Parathyroid adenoma (tissue), 2 donors: Measurements from ENCODE around the gene TIMM44.

Experiments used
- H2AFZ ChIP-seq: fragments of 300-600 bp; sonication (generic); one replicate; pipeline ENCODE4 v1.7.0; 2017; ENCODE audit warnings: antibody characterized with exemption, mild to moderate bottlenecking
- H3K27ac ChIP-seq: fragments of 300-600 bp; sonication (generic); one replicate; pipeline ENCODE4 v1.7.0; 2017
- H3K27me3 ChIP-seq: fragments of 300-600 bp; sonication (generic); one replicate; pipeline ENCODE4 v1.7.0; 2017; ENCODE audit warnings: low read length; ENCODE audit not compliant: control insufficient read depth, insufficient read depth
- H3K36me3 ChIP-seq: fragments of 300-600 bp; sonication (generic); one replicate; pipeline ENCODE4 v1.7.0; 2017; ENCODE audit warnings: low read length; ENCODE audit not compliant: control insufficient read depth, insufficient read depth
- H3K4me1 ChIP-seq: fragments of 300-600 bp; sonication (generic); one replicate; pipeline ENCODE4 v1.7.0; 2017; ENCODE audit warnings: control low read depth
- H3K4me2 ChIP-seq: fragments of 300-600 bp; sonication (generic); one replicate; pipeline ENCODE4 v1.7.0; 2017; ENCODE audit warnings: low read length
- H3K4me3 ChIP-seq: fragments of 300-600 bp; sonication (generic); one replicate; pipeline ENCODE4 v1.7.0; 2017; ENCODE audit warnings: low read depth, low read length
- H3K79me2 ChIP-seq: fragments of 300-600 bp; sonication (generic); one replicate; pipeline ENCODE4 v1.7.0; 2017; ENCODE audit warnings: control low read depth
- H3K9ac ChIP-seq: fragments of 300-600 bp; sonication (generic); one replicate; pipeline ENCODE4 v1.7.0; 2017; ENCODE audit warnings: mild to moderate bottlenecking
- H3K9me3 ChIP-seq: fragments of 300-600 bp; sonication (generic); one replicate; pipeline ENCODE4 v1.7.0; 2017; ENCODE audit warnings: low read length; ENCODE audit not compliant: control insufficient read depth
- TF ChIP-seq, protein P1 (sequence below): fragments of 300-600 bp; sonication (generic); IDR thresholded peaks from one replicate; pipeline ENCODE4 v1.7.0; 2017; ENCODE audit warnings: antibody characterized with exemption, mild to moderate bottlenecking
- donor health status: primary hyperparathyroidism.

TIMM44 gene

DNA sequence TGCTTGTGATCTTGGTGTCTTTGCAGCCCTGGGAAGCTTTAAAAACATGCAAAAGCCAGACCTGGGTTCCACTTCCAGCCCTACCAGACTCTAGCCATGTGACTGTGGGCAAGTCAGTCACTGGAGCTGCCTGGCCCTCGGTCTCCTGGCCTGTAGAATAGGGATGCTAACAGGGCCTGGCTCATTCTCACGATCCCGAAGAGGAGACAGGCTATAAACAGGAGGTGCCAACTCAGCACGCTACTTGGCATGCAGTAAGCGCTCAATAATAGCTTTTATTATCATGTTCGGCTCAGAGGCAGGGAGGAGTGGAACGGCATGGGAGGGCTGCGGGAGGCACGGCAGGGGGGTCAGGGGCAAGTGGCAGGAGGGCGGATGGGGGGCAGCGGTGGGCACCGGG is 19.2 kb downstream of the TIMM44 start:
- H3K79me2 ChIP-seq, result no peaks in the 10 kb centered on the region
- H3K9ac ChIP-seq, result no peak overlapping the region
- H3K4me1 ChIP-seq, result peaks cover 10% of the 10 kb centered on the region
- H2AFZ ChIP-seq, result no peak overlapping the region
- no peaks in the 10 kb centered on the region for H3K27me3 ChIP-seq
- H3K4me2 ChIP-seq, result no peak overlapping the region
- TF ChIP-seq, protein P1, sequence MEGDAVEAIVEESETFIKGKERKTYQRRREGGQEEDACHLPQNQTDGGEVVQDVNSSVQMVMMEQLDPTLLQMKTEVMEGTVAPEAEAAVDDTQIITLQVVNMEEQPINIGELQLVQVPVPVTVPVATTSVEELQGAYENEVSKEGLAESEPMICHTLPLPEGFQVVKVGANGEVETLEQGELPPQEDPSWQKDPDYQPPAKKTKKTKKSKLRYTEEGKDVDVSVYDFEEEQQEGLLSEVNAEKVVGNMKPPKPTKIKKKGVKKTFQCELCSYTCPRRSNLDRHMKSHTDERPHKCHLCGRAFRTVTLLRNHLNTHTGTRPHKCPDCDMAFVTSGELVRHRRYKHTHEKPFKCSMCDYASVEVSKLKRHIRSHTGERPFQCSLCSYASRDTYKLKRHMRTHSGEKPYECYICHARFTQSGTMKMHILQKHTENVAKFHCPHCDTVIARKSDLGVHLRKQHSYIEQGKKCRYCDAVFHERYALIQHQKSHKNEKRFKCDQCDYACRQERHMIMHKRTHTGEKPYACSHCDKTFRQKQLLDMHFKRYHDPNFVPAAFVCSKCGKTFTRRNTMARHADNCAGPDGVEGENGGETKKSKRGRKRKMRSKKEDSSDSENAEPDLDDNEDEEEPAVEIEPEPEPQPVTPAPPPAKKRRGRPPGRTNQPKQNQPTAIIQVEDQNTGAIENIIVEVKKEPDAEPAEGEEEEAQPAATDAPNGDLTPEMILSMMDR, result no peak
- H3K9me3 ChIP-seq, result no peaks in the 10 kb centered on the region
- no peak overlapping the region for H3K4me3 ChIP-seq
- no peaks in the 10 kb centered on the region for H3K36me3 ChIP-seq
- H3K27ac ChIP-seq, result no peak overlapping the region

GRCh38 chr19:7923295-7924191 is 19.9 kb downstream of the TIMM44 start:
- Histone ChIP-seq H3K79me2 (no peaks in the 10 kb centered on the region), H2AFZ (no peak overlapping the region), H3K4me2 (no peak overlapping the region), H3K27ac (no peak overlapping the region), H3K9ac (no peak overlapping the region), H3K4me3 (no peak overlapping the region), H3K36me3 (no peaks in the 10 kb centered on the region), H3K9me3 (no peaks in the 10 kb centered on the region), H3K27me3 (no peaks in the 10 kb centered on the region), H3K4me1 (peaks cover 9% of the 10 kb centered on the region)
- TF ChIP-seq, protein P1, result no peak

GRCh38 chr19:7922836-7923195 is 20.6 kb downstream of the TIMM44 start:
- H3K4me2 ChIP-seq, result no peak overlapping the region
- no peak overlapping the region for H3K4me3 ChIP-seq
- TF ChIP-seq, protein P1, result no peak
- H3K4me1 ChIP-seq, result peaks cover 6% of the 10 kb centered on the region
- H3K9ac ChIP-seq, result no peak overlapping the region
- no peaks in the 10 kb centered on the region for H3K9me3 ChIP-seq
- H3K27ac ChIP-seq, result no peak overlapping the region
- no peak overlapping the region for H2AFZ ChIP-seq
- H3K27me3 ChIP-seq, result no peaks in the 10 kb centered on the region
- no peaks in the 10 kb centered on the region for H3K36me3 ChIP-seq
- no peaks in the 10 kb centered on the region for H3K79me2 ChIP-seq

GRCh38 chr19:7921967-7922835 is 21.3 kb downstream of the TIMM44 start:
- H3K27ac ChIP-seq, result no peak overlapping the region
- TF ChIP-seq, protein P1, result no peak
- H3K9me3 ChIP-seq, result no peaks in the 10 kb centered on the region
- H3K79me2 ChIP-seq, result no peaks in the 10 kb centered on the region
- H2AFZ ChIP-seq, result no peak overlapping the region
- peaks cover 6% of the 10 kb centered on the region for H3K4me1 ChIP-seq
- no peaks in the 10 kb centered on the region for H3K36me3 ChIP-seq
- H3K9ac ChIP-seq, result no peak overlapping the region
- no peak overlapping the region for H3K4me2 ChIP-seq
- no peaks in the 10 kb centered on the region for H3K27me3 ChIP-seq
- H3K4me3 ChIP-seq, result no peak overlapping the region
